Measurements from ENCODE around the gene PDCD7. TPM values are rescaled to one million over a fixed set of nuclear protein-coding genes. Genes with fewer than 3 reads are reported as not detected.

Gene PDCD7
- total RNA-seq, 4 donors from 2014 or later: 12.4 to 22.1 (median 16.3) TPM

DNA sequence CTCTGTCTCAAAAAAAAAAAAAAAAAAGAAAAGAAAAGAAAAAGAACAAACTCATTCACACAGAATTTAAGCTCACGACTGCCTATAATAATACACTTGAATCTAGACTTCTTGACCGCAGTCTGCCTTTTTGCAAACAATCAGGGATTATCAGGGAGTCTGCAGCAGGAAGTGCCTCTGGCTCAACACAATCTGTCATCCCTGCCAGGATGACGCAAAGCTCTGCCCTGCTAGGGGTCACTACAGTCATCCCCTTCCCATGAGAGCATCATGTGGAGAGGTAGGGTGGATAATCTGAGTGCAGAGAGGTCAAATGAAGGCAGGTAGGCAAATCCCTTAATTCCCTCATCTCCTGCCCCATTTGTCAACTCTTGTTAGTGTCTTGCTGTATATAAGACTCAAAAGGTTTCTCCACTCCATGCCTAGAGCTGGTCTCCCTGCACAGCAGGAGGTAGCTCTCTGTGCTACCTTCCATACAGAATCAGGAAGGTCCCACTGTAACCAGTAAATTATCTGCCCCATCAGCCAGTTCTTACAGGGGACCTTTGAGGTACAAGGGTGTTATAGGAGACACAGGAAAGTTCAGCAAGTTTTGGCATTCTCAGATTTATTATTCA, 22.8 kb downstream of the PDCD7 start:
- WGBS, 2 donors (ENCODE audit: low coverage in 1 of 2): 80 to 81% methylated on average over 2 to 3 of the region's 3 CpGs
- no peak overlapping the region for H3K27ac ChIP-seq

DNA sequence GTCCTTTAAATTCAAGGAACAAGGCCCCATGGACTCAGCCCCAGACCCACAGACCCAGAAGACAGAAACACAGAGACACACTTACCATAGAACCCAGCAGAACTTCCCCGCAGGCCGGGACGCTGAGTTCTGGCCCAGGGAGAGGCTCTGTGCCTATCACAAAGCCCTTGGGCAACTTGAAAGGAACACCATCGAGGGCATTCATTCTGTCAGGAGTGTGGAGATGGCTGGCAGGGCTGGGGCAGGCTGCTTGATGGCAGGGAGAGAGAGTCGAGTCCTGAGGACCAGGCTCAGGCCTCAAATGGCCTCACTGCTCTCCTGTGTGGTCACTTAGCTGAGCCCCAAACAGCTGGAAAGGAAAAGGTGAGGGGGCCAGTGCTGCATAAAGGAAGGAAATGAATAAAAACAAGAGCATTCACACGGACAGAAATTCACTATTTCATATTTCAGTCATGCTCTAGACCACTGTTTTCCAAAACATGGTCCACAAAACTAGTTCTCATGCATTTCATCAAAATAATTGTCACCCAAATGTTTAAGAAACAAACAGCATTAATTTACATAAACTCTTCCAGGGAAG, 27.5 kb downstream of the PDCD7 start:
- H3K9me3 ChIP-seq: no peaks in the 10 kb centered on the region
- TF ChIP-seq EP300 (IDR thresholded peaks at IDR 0.05; ENCODE audit: low read depth) (no peak), CTCF (IDR thresholded peaks at IDR 0.05) (no peak), POLR2A (IDR thresholded peaks at IDR 0.05) (no peak), POLR2AphosphoS5 (IDR thresholded peaks at IDR 0.05) (no peak)
- H3K36me3 ChIP-seq: no peaks in the 10 kb centered on the region
- H3K4me3 ChIP-seq: no peak overlapping the region
- H3K4me1 ChIP-seq: peaks cover 0 to 4% (median 4%) of the 10 kb centered on the region in 4 donors
- intact Hi-C loops (cut with DNase I; ENCODE audit: low total_unique reads): no loop called here
- 70 to 84% methylated on average over 1 to 6 of the region's 6 CpGs for WGBS, 2 donors (ENCODE audit: low coverage in 1 of 2)
- no peak for DNase-seq
- H3K27ac ChIP-seq: no peak overlapping the region
- in situ Hi-C loops (cut with MboI; ENCODE audit: low pct_ligation_motif_present in 1 of 4, low pct_unique_long_range_greater_than_20kb in 1 of 4, low sequenced_read_pairs in 3 of 4): no loop called here
- no peaks in the 10 kb centered on the region for H3K27me3 ChIP-seq

More for the DNA sequence above, 22.8 kb downstream of the PDCD7 start:
- in situ Hi-C loops (cut with MboI; ENCODE audit: low pct_ligation_motif_present in 1 of 4, low pct_unique_long_range_greater_than_20kb in 1 of 4, low sequenced_read_pairs in 3 of 4) (no loop called here), intact Hi-C loops (cut with DNase I; ENCODE audit: low total_unique reads) (no loop called here)
- no peaks in the 10 kb centered on the region for H3K36me3 ChIP-seq
- H3K9me3 ChIP-seq: no peaks in the 10 kb centered on the region
- H3K27me3 ChIP-seq: no peaks in the 10 kb centered on the region
- no peak overlapping the region for H3K4me3 ChIP-seq
- no peaks in the 10 kb centered on the region for H3K4me1 ChIP-seq
- DNase-seq: no peak
- TF ChIP-seq POLR2A (IDR thresholded peaks at IDR 0.05) (no peak), POLR2AphosphoS5 (IDR thresholded peaks at IDR 0.05) (no peak), CTCF (IDR thresholded peaks at IDR 0.05) (no peak), EP300 (IDR thresholded peaks at IDR 0.05; ENCODE audit: low read depth) (no peak)

DNA sequence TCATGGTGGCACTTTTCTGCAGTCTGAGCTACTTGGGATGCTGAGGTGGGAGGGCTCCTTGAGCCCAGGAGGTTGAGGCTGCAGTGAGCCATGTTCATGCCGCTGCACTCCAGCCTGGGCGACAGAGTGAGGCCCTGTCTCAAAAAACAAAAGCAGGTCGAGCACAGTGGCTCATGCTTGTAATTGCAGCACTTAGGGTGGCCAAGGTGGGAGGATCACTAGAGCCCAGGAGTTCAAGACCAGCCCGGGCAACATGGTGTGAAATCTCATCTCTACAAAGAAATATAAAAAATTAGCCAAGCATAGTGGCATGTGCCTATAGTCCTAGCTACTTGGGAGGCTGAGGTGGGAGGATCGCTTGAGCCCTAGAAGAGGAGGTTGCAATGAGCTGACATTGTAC, 28.6 kb downstream of the PDCD7 start:
- TF ChIP-seq EP300 (IDR thresholded peaks at IDR 0.05; ENCODE audit: low read depth) (no peak), POLR2A (IDR thresholded peaks at IDR 0.05) (no peak), POLR2AphosphoS5 (IDR thresholded peaks at IDR 0.05) (no peak), CTCF (IDR thresholded peaks at IDR 0.05) (no peak)

GRCh38 chr15:65102912-65103311, 30.7 kb downstream of the PDCD7 start:
- Histone ChIP-seq H3K36me3 (no peaks in the 10 kb centered on the region), H3K9me3 (no peaks in the 10 kb centered on the region), H3K27me3 (no peaks in the 10 kb centered on the region), H3K4me3 (no peak overlapping the region), H3K4me1 (peaks cover 0 to 11% (median 10%) of the 10 kb centered on the region in 4 donors), H3K27ac (no peak overlapping the region)
- TF ChIP-seq POLR2AphosphoS5 (IDR thresholded peaks at IDR 0.05) (no peak), EP300 (IDR thresholded peaks at IDR 0.05; ENCODE audit: low read depth) (no peak)
- intact Hi-C loops (cut with DNase I; ENCODE audit: low total_unique reads): loop anchor here (1.0 kb wide), 1 partner anchor 55 kb away; no protein-coding TSS in a partner anchor
- 97 to 100% methylated on average over 1 to 3 of the region's 3 CpGs for WGBS, 2 donors (ENCODE audit: low coverage in 1 of 2)
- in situ Hi-C loops (cut with MboI; ENCODE audit: low pct_ligation_motif_present in 1 of 4, low pct_unique_long_range_greater_than_20kb in 1 of 4, low sequenced_read_pairs in 3 of 4): no loop called here
- no peak for DNase-seq

More for the DNA sequence above, 28.6 kb downstream of the PDCD7 start:
- Histone ChIP-seq H3K4me3 (no peak overlapping the region), H3K4me1 (peaks cover 0 to 11% (median 10%) of the 10 kb centered on the region in 4 donors), H3K27ac (no peak overlapping the region), H3K27me3 (no peaks in the 10 kb centered on the region), H3K9me3 (no peaks in the 10 kb centered on the region), H3K36me3 (no peaks in the 10 kb centered on the region)
- intact Hi-C loops (cut with DNase I; ENCODE audit: low total_unique reads) (no loop called here), in situ Hi-C loops (cut with MboI; ENCODE audit: low pct_ligation_motif_present in 1 of 4, low pct_unique_long_range_greater_than_20kb in 1 of 4, low sequenced_read_pairs in 3 of 4) (no loop called here)
- DNase-seq: no peak
- 92 to 97% methylated on average over 4 to 5 of the region's 5 CpGs for WGBS, 2 donors (ENCODE audit: low coverage in 1 of 2)

All from transverse colon (tissue), 4 donors.